Airway epithelial cell (primary cell): Measurements from ENCODE around the gene CTNNA2. TPM values are rescaled to one million over a fixed set of nuclear protein-coding genes. Genes with fewer than 3 reads are reported as not detected.

Experiments
- total RNA-seq: library from RNA; depleted of rRNA; stranded (reverse); fragments of >200 nt; gene quantifications from 2 replicates; pipeline ENCODE4 v1.2.3, GENCODE V29; 2015

Gene CTNNA2
- total RNA-seq: not detected in 2 replicates

DNA sequence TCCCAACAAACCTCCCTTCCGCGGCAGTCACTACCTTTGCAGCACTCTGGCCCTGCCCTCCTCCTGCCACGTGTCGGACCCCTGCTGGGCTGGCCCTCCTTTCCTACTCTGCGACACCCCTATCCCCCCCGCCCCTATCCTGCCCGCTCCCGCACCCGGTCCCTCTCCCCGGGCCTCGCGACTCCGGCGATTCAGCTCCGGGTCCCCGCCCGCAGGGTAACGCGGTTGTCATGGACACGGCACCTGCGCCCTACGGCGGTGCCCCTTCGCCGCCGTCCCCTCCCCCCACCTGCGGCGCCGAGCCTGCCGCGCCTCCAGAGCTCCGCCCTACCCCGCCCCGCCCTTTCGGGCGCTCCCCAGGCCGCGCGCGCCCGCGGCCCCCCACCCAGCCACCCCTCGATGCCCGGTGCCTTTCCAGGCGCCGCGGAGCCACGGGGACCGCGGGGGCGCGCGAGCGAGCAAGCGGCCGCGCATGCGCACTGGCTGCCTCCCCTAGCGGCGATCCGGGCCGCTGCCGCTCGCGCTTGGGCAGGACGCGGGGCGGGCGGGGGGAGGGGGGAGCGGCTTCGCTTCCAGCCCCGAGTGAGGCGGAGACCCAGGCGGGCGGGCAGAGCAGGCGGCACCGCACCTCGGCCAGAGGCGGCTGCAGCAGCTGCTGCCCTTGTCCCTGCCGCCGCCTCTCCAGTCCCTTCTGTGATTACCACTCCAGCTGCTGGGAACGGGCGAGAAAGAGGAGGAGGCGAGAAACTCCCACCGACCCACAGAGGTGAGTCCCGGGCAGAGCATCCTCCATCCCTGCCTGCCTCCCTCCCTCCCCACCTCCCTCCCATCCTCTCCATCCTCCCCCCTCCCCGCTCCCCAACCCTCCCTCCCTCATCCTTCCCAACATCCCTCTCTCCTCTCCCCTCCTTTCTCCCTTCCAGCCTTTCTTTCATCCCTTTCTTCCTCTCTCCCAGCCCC, at the start of gene CTNNA2:
Gene CTNNA2, plus strand, starts transcription at position 610 of the 960 bp plus-strand sequence.

DNA sequence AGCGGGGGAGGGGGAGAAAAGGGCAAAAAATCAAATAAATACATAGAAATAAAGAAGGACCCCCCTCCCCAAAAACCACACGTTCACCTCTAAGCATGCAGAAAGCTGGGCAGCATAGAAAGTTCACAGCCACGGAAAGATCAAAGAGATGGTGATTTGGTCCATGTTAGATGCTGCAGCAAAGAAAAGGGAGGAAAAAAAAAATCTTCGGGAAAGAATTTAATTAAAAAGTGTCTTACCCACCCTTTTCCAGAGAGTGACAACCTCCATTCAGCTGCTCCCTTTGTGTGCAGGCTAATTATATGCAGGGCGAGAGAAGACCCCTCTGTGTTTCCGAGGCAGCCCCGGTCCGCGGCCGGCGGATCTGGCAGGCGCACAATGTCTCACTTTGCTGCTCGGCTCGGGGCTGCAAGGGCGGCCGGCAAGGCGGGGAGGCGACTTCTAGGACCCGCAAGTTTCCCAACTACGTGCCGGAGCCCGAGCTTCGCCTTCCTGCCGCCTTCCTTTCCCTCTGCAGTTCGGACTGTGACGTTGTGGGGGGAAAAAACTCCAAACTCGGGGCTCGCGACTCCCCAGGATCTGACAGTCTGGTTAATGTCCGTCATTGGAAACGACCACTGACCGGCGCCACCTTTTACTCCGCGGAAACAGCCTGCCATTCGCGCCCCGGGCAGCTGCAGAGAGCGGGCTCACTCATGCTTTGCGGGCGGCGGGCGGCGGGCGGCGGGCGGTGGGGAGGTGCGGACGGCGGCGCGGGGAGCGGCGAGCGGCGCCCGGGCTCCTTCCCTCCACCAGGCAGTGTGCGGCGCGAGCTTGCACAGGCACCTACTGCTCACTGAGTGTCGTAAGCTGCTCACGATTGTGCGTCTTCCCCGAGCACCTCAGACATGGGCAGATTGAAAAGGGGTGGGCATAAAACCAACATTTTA, 791.3 kb downstream of the CTNNA2 start, which contains the start of gene LRRTM1:
Gene LRRTM1, minus strand, starts transcription at position 844 of the 929 bp plus-strand sequence. CDS start 933 bp downstream, outside the sequence.

